Activated CD4-positive, alpha-beta T cell treated with anti-CD3 and anti-CD28 coated beads, Interleukin-10, Interleukin-2, amounts not matched to agents 100 ng/mL and 50 ng/mL, durations not matched to agents 16 hours and 8 hours (primary cell): ENCODE data around the gene PPFIA1.
A peak's percentile ranks its signal among the peaks of the same experiment; 100 is the strongest.

Experiments
- DNase-seq: peaks from one replicate; pipeline ENCODE4 v3.0.0-alpha.2; 2020

The PPFIA1 gene

DNA sequence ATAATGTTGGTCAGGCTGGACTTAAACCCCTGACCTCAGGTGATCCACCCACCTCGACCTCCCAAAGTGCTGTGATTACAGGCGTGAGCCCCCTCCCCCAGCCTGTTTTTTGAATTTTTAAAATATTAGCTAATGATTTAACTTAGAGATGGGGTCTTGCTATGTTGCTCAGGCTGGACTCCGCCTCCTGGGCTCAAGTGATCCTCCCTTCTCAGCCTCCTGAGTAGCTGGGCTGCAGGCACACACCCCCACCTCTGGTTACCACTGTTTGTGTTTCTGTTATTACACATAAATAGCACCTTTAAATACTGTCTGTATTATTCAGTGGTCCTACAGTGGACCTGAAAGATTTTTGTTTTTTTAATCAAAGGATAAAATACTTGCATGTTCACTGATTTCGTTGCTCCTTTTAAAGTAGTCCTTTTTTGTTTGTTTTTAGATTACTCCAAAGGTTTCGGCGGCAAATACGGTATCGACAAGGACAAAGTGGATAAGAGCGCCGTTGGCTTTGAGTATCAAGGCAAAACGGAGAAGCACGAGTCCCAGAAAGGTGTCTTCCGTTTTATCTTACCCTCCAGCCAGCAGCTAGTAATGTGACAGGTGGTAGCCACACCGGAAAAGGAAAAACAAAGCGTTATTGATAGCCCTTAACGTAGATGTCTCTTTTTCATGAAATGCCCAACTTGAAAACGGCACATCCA is 149.0 kb downstream of the PPFIA1 start:
- DNase-seq = no peak

GRCh38 chr11:70420008-70420464 is 149.5 kb downstream of the PPFIA1 start:
- DNase-seq = no peak

- no peak for DNase-seq
Observed at GRCh38 chr11:70420496-70420895, 150.0 kb downstream of the PPFIA1 start.

GRCh38 chr11:70421123-70421522 is 150.6 kb downstream of the PPFIA1 start:
- no peak for DNase-seq

DNA sequence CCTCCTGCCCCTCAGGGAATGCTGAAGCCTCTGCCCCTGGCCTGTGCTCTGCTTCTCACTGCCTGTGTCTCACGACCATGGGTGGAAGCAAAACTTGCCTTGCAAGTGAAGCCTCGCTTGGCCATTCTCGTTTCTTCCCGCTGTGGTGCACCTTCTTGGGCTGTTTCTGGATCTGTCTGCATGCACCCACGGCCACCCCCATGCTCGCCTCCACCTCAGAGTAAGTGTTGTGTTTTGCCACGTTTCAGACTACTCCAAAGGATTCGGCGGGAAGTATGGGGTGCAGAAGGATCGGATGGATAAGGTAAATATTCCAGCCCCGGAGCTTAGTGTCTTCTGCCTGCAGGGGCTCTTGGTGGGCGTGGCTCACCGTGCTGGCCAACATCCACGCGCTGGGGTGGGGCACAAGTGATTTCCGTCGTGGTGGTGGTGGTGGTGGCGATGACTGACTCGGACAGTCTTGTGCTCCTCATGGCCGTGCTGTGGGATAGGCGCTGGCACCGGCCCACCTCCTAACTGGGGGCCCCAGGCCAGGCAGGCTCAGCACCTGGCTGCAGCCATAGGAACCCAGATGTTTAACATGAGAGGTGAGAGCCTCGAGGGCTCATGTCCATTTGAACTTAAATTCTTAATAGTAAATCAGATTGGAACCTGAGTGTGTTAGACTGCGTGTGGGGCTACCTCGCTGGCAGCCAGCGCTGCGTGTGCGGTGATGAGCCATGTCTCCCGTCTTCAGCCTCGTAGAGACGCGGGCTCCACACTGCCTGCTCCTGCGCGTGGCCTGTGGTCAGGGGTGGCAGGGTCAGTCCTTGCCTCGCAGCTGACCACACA is 152.4 kb downstream of the PPFIA1 start:
- no peak for DNase-seq

DNA sequence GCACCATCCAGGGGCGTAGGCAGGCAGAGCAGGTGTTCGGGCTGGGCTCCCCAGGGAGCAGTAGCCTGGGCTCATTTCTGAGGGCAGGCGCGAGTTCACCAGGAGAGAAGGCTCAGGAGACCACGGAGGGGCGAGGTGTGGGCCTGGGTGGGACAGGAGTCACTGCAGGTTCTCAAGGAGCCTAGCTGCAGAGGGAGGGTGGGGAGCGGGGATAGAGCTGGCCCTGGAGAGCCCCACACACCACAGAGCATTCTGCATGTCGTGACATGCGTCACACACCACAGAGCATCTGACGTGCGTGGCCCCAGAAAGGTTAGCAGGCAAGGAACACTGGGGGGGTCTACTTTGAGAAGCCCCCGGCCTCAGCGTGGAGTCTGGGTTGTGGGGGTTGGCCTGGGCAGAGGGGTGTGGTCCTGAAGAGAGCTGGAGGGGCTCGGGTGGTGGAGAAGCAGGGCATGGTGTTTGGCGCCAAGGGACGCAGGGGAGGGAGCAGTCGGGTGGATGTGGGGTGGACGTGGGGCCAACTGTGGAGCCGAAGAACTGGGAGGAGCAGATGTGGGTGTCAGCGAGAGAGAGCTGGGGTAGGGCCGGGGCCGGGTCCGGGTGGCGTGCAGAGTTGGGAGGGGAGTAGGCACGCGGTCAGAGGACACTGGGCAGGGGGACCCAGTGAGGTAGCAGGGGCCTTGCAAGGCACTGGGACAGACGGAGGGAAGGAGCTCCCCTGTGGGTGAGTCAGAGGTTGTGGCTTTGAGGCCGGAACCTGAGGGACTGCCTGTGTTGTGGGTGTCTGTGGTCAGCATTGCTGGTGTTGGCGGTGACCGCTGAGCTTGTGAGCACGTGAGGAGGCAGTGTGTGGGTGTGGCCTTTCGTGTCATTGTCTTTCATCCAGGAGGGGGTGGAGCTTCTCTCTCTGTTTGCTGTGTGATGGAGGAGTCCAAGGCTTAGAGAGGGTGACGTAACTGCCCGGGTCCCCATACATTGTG is 153.3 kb downstream of the PPFIA1 start:
- peak; percentile 70 for DNase-seq

GRCh38 chr11:70424765-70425344 is 154.4 kb downstream of the PPFIA1 start:
- no peak for DNase-seq

- DNase-seq = no peak
Observed at GRCh38 chr11:70427436-70427835, 156.9 kb downstream of the PPFIA1 start.

GRCh38 chr11:70428701-70429427 is 158.4 kb downstream of the PPFIA1 start:
- DNase-seq = no peak

DNA sequence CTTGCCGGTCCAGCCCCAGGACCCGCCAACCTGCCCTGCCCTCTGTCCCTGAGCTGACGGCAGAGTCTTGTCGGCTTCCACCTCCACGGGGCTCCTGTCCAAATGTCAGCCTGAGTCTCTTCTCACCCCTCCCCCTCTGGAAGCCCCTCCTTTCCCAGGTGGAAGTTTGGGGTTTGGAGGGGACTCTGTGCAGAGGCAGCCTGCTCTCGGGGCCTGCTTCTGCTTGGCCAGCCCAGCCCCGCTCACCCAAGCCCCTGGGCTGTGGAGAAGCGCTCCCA is 158.9 kb downstream of the PPFIA1 start:
- DNase-seq = no peak

GRCh38 chr11:70429724-70430521 is 159.4 kb downstream of the PPFIA1 start:
- no peak for DNase-seq

DNA sequence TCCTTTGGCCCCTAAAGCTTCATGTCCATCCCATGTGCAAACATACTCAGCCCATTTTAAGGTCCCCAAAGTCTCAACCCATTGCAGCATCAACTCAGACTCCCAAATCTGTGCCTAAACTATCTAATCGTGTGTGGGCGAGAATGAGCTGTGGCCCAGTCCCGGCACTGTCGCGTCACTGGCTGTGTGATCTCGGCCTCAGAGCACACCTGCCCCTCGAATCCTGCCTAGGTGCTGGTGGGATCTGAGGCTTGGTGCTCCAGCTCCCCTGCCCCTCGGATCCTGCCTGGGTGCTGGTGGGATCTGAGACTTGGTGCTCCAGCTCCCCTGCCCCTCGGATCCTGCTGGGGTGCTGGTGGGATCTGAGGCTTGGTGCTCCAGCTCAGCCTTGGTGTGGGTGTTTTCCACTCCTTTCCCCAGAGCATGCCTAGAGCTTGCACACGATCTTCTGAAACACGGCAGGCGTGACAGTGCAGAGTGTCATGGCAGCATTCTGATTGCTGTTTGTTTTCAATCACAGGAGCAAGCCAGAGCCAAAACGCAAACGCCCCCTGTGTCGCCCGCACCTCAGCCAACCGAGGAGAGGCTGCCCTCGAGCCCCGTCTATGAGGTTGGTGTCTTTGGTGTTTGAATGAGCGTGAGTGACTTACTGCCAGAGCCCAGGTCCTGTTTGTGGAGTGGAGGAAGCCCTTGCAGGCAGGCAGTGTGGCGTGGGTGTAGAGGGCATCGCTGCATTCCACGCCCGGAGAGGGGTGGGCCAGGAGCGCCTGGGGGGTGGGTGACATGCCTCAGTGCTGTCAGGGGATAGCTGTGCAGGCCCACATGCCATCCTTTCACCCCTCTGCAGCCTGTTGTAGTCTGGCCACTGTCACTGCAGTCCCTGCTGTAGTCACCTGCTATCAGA is 160.4 kb downstream of the PPFIA1 start:
- no peak for DNase-seq

- DNase-seq = no peak
Observed at GRCh38 chr11:70431611-70432010, 161.1 kb downstream of the PPFIA1 start.

DNA sequence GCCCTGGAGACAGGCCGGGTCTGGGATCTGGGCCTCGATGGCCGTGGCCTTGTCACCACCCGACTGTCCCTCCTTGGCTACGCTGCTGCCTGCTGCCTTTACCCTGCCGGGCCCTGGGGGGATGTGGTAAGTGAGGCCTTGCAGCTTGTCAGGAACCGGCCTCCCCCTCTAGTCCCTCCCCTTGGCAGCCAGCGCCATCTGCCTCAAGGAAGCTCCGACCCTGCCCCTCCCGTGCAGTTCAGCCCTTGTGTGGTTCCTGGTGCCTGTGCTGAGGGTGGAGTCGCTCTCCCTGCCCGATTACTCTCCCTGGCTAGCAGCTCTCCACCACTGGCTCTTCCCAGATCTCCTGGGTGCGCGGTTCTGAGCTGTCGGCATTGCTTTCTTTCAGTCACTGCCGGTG is 161.6 kb downstream of the PPFIA1 start:
- DNase-seq = no peak

DNA sequence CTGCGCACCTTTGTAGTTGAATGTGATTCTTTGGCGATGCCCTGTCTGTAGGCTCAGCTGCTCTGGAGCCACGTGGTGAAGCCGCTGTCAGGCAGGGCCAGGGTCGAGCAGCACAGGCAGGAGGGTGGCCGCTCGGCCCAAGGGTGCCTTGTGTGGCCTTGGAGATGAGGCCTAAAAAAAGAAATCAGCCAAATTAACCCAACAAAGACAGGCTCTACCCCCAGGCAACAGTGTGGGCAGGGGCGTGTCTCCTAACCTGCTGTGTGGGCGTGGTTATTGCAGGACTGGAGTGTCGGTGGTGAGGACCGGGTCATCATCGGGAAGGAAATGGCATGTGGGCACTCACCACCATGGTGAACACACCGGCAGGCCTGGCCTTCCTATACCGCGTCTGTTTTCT is 162.1 kb downstream of the PPFIA1 start:
- DNase-seq = no peak

- no peak for DNase-seq
Observed at GRCh38 chr11:70433038-70433437, 162.5 kb downstream of the PPFIA1 start.

DNA sequence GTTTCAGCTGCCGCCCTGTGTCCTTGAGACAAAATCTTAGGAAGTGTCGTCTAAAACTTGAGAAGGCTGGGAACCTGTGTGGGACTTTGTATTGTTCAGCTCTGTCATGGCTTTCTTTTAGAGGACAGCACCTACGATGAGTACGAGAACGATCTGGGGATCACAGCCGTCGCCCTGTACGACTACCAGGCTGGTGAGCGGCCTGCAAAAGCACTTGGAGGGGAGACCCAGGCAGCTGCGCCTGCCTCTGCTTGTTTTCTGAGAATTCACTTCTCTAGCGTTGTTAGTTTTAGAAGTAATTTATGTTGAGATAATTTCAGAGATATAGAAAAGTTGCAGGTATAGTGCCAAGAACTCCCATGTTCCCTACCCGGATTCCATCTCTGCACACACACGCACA is 163.0 kb downstream of the PPFIA1 start:
- DNase-seq = no peak
